ENCODE measurements around the gene ATP6V0C.

- TF ChIP-seq EZH2 (IDR thresholded peaks at IDR 0.05; ENCODE audit: borderline replicate concordance, low read length), result no peak
- TF ChIP-seq, protein P1, sequence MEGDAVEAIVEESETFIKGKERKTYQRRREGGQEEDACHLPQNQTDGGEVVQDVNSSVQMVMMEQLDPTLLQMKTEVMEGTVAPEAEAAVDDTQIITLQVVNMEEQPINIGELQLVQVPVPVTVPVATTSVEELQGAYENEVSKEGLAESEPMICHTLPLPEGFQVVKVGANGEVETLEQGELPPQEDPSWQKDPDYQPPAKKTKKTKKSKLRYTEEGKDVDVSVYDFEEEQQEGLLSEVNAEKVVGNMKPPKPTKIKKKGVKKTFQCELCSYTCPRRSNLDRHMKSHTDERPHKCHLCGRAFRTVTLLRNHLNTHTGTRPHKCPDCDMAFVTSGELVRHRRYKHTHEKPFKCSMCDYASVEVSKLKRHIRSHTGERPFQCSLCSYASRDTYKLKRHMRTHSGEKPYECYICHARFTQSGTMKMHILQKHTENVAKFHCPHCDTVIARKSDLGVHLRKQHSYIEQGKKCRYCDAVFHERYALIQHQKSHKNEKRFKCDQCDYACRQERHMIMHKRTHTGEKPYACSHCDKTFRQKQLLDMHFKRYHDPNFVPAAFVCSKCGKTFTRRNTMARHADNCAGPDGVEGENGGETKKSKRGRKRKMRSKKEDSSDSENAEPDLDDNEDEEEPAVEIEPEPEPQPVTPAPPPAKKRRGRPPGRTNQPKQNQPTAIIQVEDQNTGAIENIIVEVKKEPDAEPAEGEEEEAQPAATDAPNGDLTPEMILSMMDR (IDR thresholded peaks at IDR 0.05; ENCODE audit: low read length), result no peak
Observed at GRCh38 chr16:2501946-2502895, 11.5 kb upstream of the ATP6V0C start.

Data from OCI-LY1 (cell line).